Measurements from ENCODE around the gene MMP17.

- peak; percentile 62 for TF ChIP-seq CTCF (IDR thresholded peaks at IDR 0.05; ENCODE audit: poor library complexity, severe bottlenecking)
- TF ChIP-seq, protein P1, sequence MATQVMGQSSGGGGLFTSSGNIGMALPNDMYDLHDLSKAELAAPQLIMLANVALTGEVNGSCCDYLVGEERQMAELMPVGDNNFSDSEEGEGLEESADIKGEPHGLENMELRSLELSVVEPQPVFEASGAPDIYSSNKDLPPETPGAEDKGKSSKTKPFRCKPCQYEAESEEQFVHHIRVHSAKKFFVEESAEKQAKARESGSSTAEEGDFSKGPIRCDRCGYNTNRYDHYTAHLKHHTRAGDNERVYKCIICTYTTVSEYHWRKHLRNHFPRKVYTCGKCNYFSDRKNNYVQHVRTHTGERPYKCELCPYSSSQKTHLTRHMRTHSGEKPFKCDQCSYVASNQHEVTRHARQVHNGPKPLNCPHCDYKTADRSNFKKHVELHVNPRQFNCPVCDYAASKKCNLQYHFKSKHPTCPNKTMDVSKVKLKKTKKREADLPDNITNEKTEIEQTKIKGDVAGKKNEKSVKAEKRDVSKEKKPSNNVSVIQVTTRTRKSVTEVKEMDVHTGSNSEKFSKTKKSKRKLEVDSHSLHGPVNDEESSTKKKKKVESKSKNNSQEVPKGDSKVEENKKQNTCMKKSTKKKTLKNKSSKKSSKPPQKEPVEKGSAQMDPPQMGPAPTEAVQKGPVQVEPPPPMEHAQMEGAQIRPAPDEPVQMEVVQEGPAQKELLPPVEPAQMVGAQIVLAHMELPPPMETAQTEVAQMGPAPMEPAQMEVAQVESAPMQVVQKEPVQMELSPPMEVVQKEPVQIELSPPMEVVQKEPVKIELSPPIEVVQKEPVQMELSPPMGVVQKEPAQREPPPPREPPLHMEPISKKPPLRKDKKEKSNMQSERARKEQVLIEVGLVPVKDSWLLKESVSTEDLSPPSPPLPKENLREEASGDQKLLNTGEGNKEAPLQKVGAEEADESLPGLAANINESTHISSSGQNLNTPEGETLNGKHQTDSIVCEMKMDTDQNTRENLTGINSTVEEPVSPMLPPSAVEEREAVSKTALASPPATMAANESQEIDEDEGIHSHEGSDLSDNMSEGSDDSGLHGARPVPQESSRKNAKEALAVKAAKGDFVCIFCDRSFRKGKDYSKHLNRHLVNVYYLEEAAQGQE (IDR thresholded peaks at IDR 0.05; ENCODE audit: borderline replicate concordance) = no peak
- no peak for TF ChIP-seq TAF1 (IDR thresholded peaks at IDR 0.05; ENCODE audit: low read depth)
- TF ChIP-seq EP300 (conservative IDR thresholded peaks at IDR 0.05; ENCODE audit: poor library complexity, severe bottlenecking) = no peak
- TF ChIP-seq POLR2AphosphoS5 (IDR thresholded peaks at IDR 0.05) = no peak
These were observed 8.0 kb downstream of the MMP17 start for GRCh38 chr12:131836193-131836592.

Data from neural cell (in vitro differentiated cells).